SK-N-MC (cell line): Measurements from ENCODE around the gene RABGGTA.

Experiments used
- EZH2 ChIP-seq: fragments of 200-600 bp; sonication (generic); IDR thresholded peaks from one replicate; pipeline ENCODE4 v1.6.1; 2017; ENCODE audit warnings: antibody characterized with exemption
- FOXP2 ChIP-seq: optimal IDR thresholded peaks from 2 replicates; pipeline ENCODE3; 2011; ENCODE audit warnings: mild to moderate bottlenecking, moderate library complexity; ENCODE audit not compliant: insufficient read depth; ENCODE audit errors: extremely low read length, control extremely low read depth
- POLR2AphosphoS5 ChIP-seq: IDR thresholded peaks from 2 replicates; pipeline ENCODE4 v1.6.1; 2012; ENCODE audit warnings: mild to moderate bottlenecking, low read depth, low read length, borderline replicate concordance

DNA sequence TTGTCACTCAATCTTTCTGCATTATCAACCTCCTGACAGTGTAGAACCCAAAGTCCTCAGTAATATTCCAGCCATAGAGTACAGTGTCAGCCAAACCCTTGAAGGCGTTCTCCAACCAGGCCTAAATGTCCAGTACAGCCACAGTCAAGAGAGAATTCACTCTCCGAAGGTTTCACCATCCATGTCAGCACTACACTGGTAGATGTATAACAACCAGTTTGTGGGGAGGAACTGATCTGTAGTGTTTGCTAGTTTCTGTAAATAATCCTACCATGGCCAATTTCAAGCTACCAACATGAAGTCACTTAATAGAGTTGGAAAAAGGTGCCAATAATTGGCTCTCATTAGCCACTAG lies 55.1 kb downstream of the RABGGTA start:
- TF ChIP-seq EZH2 (no peak), POLR2AphosphoS5 (no peak), FOXP2 (no peak)
